Activated naive CD4-positive, alpha-beta T cell treated with anti-CD3 and anti-CD28 coated beads for 36 hours (primary cell): Measurements from ENCODE around the gene VPS35. TPM values are rescaled to one million over a fixed set of nuclear protein-coding genes. Genes with fewer than 3 reads are reported as not detected.
"Not testable (repeated sequence)": the region's sequence is repeated elsewhere in the genome, so short reads cannot be mapped to it uniquely, and the experiment has no call there.

ENCODE experiments used
- CTCF ChIA-PET: fragments of 350-600 bp; sonication (Branson Sonifier 250); formaldehyde crosslinking; loops from one replicate; lab custom pipeline; 2021; ENCODE audit warnings: antibody characterized with exemption; lab: Charles Lee
- DNase-seq: peaks from one replicate; pipeline ENCODE4 v3.0.0-alpha.2; 2020
- H3K27ac Mint-ChIP-seq: one replicate; pipeline ENCODE4 v1.8.0; 2021; ENCODE audit warnings: mild to moderate bottlenecking, mixed read lengths
- H3K27me3 Mint-ChIP-seq: one replicate; pipeline ENCODE4 v1.8.0; 2021; ENCODE audit warnings: low read depth, mixed read lengths
- H3K36me3 Mint-ChIP-seq: one replicate; pipeline ENCODE4 v1.8.0; 2021; ENCODE audit warnings: low read depth, mixed read lengths
- H3K4me1 Mint-ChIP-seq: one replicate; pipeline ENCODE4 v1.8.0; 2021; ENCODE audit warnings: low read depth, mixed read lengths
- H3K4me3 Mint-ChIP-seq: one replicate; pipeline ENCODE4 v1.8.0; 2021; ENCODE audit warnings: mild to moderate bottlenecking, moderate library complexity, mixed read lengths
- H3K9me3 Mint-ChIP-seq: one replicate; pipeline ENCODE4 v1.8.0; 2021; ENCODE audit warnings: mixed read lengths
- intact Hi-C: fragments of 100-400 bp; cut with micrococcal nuclease; formaldehyde crosslinking; loops from one replicate; pipeline ENCODE4 v1.15.1; 2023
- total RNA-seq, 2 experiments: library from RNA; stranded (reverse); gene quantifications; one replicate each; pipeline ENCODE4 v1.2.3, GENCODE V29; 2021

The VPS35 gene
- total RNA-seq, 2 experiments from 2014 or later = 83.2 to 93.0 TPM

DNA sequence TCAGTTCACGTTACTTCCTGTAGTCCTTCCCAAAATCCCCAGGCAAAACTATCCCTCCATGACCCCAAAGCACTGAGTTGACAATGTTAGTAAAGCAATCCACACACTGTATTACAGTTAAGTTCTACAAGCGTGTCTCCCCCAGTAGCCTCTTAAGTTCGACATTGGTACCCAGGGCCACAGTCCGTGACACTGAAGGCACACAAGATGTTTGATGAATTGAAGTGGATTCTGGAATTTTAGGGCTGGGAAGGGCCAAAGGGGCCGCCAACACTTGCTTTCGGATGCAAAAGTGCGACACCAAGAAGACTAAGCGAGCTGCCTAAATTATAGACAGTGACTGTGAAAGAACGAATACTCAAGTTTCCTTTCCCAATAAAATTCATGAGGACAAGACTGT, 1.5 kb downstream of the VPS35 start:
- no peak overlapping the region for H3K27ac Mint-ChIP-seq
- H3K27me3 Mint-ChIP-seq = no peaks in the 10 kb centered on the region
- no peak overlapping the region for H3K4me3 Mint-ChIP-seq
- no peak for DNase-seq
- no peaks in the 10 kb centered on the region for H3K9me3 Mint-ChIP-seq
- intact Hi-C loops = loop anchor here (10.0 kb wide), 2 partner anchors 457 to 777 kb away; partner anchors contain the start of genes ITFG1, NETO2 and PHKB
- CTCF ChIA-PET = interaction anchor here (1.7 kb wide), 1 partner anchor 10 kb away, joined by 9 read pairs; no protein-coding TSS in a partner anchor
- H3K36me3 Mint-ChIP-seq = peaks cover 11% of the 10 kb centered on the region
- H3K4me1 Mint-ChIP-seq = peaks cover 58% of the 10 kb centered on the region

GRCh38 chr16:46686815-46687473, 2.0 kb downstream of the VPS35 start:
- no peak for DNase-seq
- intact Hi-C loops = loop anchor here (10.0 kb wide), 2 partner anchors 458 to 778 kb away; partner anchors contain the start of genes ITFG1, NETO2 and PHKB
- H3K36me3 Mint-ChIP-seq = peaks cover 7% of the 10 kb centered on the region
- no peak overlapping the region for H3K4me3 Mint-ChIP-seq
- no peaks in the 10 kb centered on the region for H3K9me3 Mint-ChIP-seq
- H3K27me3 Mint-ChIP-seq = no peaks in the 10 kb centered on the region
- CTCF ChIA-PET = interaction anchor here (0.6 to 1.7 kb wide), 3 partner anchors 10 to 223 kb away, joined by 3 to 9 read pairs (median 3); no protein-coding TSS in a partner anchor
- no peak overlapping the region for H3K27ac Mint-ChIP-seq
- H3K4me1 Mint-ChIP-seq = peaks cover 58% of the 10 kb centered on the region

- intact Hi-C loops = loop anchor here (10.0 kb wide), 2 partner anchors 463 to 783 kb away; partner anchors contain the start of genes ITFG1, NETO2 and PHKB
- not testable (repeated sequence) for H3K9me3 Mint-ChIP-seq, H3K27ac Mint-ChIP-seq, H3K4me3 Mint-ChIP-seq, H3K36me3 Mint-ChIP-seq, DNase-seq, H3K27me3 Mint-ChIP-seq
- peaks cover 29% of the 10 kb centered on the region for H3K4me1 Mint-ChIP-seq
- CTCF ChIA-PET = interaction anchor here (1.1 to 3.5 kb wide), 2 partner anchors 7 to 11 kb away, joined by 3 to 22 read pairs; no protein-coding TSS in a partner anchor
Measured at GRCh38 chr16:46681867-46682266, 7.1 kb downstream of the VPS35 start.

DNA sequence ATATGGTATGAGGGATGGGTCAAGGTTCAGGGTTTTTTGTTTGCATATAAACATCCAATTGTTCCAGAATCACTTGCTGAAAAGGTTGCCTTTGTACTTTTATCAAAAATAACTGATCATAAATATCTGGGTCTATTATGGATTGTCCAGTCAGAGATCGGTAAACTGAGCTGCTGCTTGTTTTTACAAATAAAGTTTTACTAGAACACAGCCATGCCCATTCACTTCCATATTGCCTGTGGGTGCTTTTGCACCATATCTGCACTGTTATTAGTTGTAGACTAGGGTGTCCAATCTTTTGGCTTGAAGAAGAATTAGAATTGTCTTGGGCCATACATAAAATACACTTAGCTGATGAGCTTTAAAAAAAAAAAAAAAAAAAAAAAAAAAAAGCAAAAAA, 11.0 kb downstream of the VPS35 start:
- H3K4me3 Mint-ChIP-seq, H3K27me3 Mint-ChIP-seq, H3K9me3 Mint-ChIP-seq, intact Hi-C loops, H3K4me1 Mint-ChIP-seq, H3K27ac Mint-ChIP-seq, DNase-seq: not testable (repeated sequence)
- CTCF ChIA-PET = interaction anchor here (1.4 to 2.6 kb wide), 2 partner anchors 9 to 251 kb away, joined by 4 to 9 read pairs; no protein-coding TSS in a partner anchor
- H3K36me3 Mint-ChIP-seq = peaks cover 22% of the 10 kb centered on the region

- peak; percentile 66 for DNase-seq
- Mint-ChIP-seq H3K4me3 (no peak overlapping the region), H3K4me1 (no peaks in the 10 kb centered on the region), H3K36me3 (peaks cover 26% of the 10 kb centered on the region), H3K27ac (no peak overlapping the region), H3K9me3 (no peaks in the 10 kb centered on the region), H3K27me3 (no peaks in the 10 kb centered on the region)
- CTCF ChIA-PET = interaction anchor here (0.6 to 3.7 kb wide), 37 partner anchors 9 to 1683 kb away, joined by 3 to 22 read pairs (median 4); partner anchors contain the start of genes ORC6 and SHCBP1
- intact Hi-C loops = loop anchor here (1.0 kb wide), 2 partner anchors 236 to 256 kb away; no protein-coding TSS in a partner anchor
Measured at GRCh38 chr16:46673320-46674013, 15.5 kb downstream of the VPS35 start.

DNA sequence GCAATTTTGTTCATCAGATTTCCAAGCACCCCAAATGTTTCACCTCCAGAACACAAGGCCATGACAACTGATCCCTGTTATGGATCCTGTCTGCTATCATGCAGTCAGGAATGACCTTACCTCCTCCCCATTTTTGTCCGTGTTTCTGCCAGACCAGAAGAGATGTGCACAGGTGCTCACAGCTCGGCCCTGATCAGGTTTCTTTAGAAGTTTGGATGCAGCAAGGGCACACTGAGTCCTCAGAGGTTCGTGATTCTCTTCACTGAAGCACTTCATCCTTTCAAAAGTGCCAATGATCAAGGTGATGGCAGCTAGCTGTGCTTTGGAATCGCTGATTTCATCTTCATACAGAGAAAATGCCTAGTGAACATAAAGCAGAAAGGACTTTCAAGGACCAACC, 26.9 kb downstream of the VPS35 start:
- intact Hi-C loops = no loop called here
- no peak overlapping the region for H3K4me3 Mint-ChIP-seq
- H3K4me1 Mint-ChIP-seq = peaks cover 14% of the 10 kb centered on the region
- CTCF ChIA-PET = interaction anchor here (0.8 to 1.5 kb wide), 3 partner anchors 11 to 60 kb away, joined by 3 to 5 read pairs (median 4); no protein-coding TSS in a partner anchor
- H3K36me3 Mint-ChIP-seq = peaks cover 17% of the 10 kb centered on the region
- peak overlapping the region; percentile 50 for H3K27ac Mint-ChIP-seq
- DNase-seq = no peak
- H3K27me3 Mint-ChIP-seq = no peaks in the 10 kb centered on the region
- no peaks in the 10 kb centered on the region for H3K9me3 Mint-ChIP-seq

- Mint-ChIP-seq H3K4me1 (peaks cover 14% of the 10 kb centered on the region), H3K4me3 (no peak overlapping the region), H3K36me3 (peaks cover 26% of the 10 kb centered on the region), H3K9me3 (no peaks in the 10 kb centered on the region), H3K27ac (peak overlapping the region; percentile 64), H3K27me3 (no peaks in the 10 kb centered on the region)
- DNase-seq = peak; percentile 47
- intact Hi-C loops = no loop called here
- CTCF ChIA-PET = interaction anchor here (0.6 kb wide), 2 partner anchors 40 to 130 kb away, joined by 3 read pairs; no protein-coding TSS in a partner anchor
Measured at GRCh38 chr16:46658925-46659324, 30.1 kb downstream of the VPS35 start.

- no peak for DNase-seq
Measured at GRCh38 chr16:46651305-46651704, 37.7 kb downstream of the VPS35 start.

DNA sequence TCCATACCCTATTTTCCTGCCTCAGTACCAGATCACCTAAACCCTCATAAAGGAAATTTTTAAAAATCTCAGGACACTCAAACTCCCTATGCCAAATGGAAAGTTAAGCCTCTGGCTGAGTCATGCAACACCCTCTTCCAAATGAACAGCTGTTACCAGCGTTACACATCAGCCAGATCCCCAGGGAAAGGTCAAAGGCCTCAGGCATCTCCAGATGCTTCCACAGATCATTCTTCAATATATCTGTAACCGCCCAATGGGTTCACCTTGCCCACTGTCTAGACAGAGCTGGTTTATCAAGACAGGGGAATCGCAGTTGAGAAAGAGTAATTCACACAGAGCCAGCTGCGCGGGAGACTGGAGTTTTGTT, 38.7 kb downstream of the VPS35 start:
- no peak for DNase-seq
- CTCF ChIA-PET = no interaction called here
- Mint-ChIP-seq H3K4me1 (no peaks in the 10 kb centered on the region), H3K27ac (no peak overlapping the region), H3K4me3 (no peak overlapping the region), H3K27me3 (no peaks in the 10 kb centered on the region), H3K36me3 (peaks cover 15% of the 10 kb centered on the region), H3K9me3 (peaks cover 7% of the 10 kb centered on the region)
- intact Hi-C loops = no loop called here

More at GRCh38 chr16:46651305-46651704, 37.7 kb downstream of the VPS35 start:
- H3K4me1 Mint-ChIP-seq = no peaks in the 10 kb centered on the region
- H3K36me3 Mint-ChIP-seq = peaks cover 16% of the 10 kb centered on the region
- no peak overlapping the region for H3K4me3 Mint-ChIP-seq
- CTCF ChIA-PET = no interaction called here
- H3K27ac Mint-ChIP-seq = no peak overlapping the region
- intact Hi-C loops = no loop called here
- no peaks in the 10 kb centered on the region for H3K27me3 Mint-ChIP-seq
- H3K9me3 Mint-ChIP-seq = no peaks in the 10 kb centered on the region

DNA sequence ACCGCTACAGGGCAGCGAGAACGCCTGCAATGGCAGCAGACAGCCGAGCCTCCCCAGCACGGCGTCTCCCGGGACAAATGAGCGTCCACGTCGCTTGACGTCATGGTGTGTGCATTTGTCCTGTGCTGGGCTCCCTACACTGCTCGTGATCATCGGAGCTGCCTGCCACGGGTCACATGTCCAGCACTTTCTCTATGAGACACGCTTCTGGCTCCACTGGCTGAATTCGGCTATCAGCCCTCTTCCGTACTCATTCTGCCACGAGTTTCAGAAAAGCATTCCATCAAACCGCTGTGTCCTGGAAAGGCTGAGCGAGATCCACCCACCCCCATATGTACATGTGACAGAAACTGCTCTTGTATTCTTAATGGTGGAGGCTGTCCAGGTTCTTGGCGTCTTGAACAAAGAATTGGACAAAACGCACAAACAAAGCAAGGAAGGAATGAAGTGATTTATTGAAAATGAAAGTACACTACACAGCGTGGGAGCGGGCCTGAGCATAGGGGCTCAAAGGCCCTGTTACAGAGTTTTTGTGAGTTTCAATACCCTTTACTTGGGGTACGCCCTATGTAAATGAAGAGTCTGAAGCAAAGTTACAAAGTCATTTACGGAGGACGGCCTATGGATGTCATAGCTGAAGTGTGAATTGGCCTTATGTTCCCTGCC, 39.3 kb downstream of the VPS35 start:
- no peaks in the 10 kb centered on the region for H3K4me1 Mint-ChIP-seq
- intact Hi-C loops = no loop called here
- DNase-seq = no peak
- H3K36me3 Mint-ChIP-seq = peaks cover 16% of the 10 kb centered on the region
- CTCF ChIA-PET = no interaction called here
- no peaks in the 10 kb centered on the region for H3K27me3 Mint-ChIP-seq
- peaks cover 11% of the 10 kb centered on the region for H3K9me3 Mint-ChIP-seq
- H3K27ac Mint-ChIP-seq = no peak overlapping the region
- H3K4me3 Mint-ChIP-seq = no peak overlapping the region

- H3K9me3 Mint-ChIP-seq = peaks cover 18% of the 10 kb centered on the region
- DNase-seq = no peak
- no peaks in the 10 kb centered on the region for H3K4me1 Mint-ChIP-seq
- CTCF ChIA-PET = no interaction called here
- no peak overlapping the region for H3K4me3 Mint-ChIP-seq
- intact Hi-C loops = no loop called here
- H3K27ac Mint-ChIP-seq = no peak overlapping the region
- no peaks in the 10 kb centered on the region for H3K27me3 Mint-ChIP-seq
- peaks cover 26% of the 10 kb centered on the region for H3K36me3 Mint-ChIP-seq
Measured at GRCh38 chr16:46648656-46649055, 40.3 kb downstream of the VPS35 start.
